ENCODE measurements around the gene DCBLD1. TPM values are rescaled to one million over a fixed set of nuclear protein-coding genes. Genes with fewer than 3 reads are reported as not detected.

Gene DCBLD1
- total and polyA plus RNA-seq, 2 of the 13 experiments (the other 11 are each of a cell fraction or from before 2014, with no cell fraction given), result 23.2 to 41.5 TPM

- TF ChIP-seq NR0B2 (CRISPR knock-in tag; IDR thresholded peaks at IDR 0.05) (no peak), EHMT2 (IDR thresholded peaks at IDR 0.05; ENCODE audit: borderline replicate concordance, low read depth, low read length) (peak; percentile 84; the same call in 1 of the 2 replicates), RAD51 (IDR thresholded peaks at IDR 0.05; ENCODE audit: borderline replicate concordance) (no peak), MYPOP (CRISPR knock-in tag; IDR thresholded peaks at IDR 0.05) (peak; percentile 84; the same call in 1 of the 2 replicates), ZNF225 (CRISPR knock-in tag; IDR thresholded peaks at IDR 0.05) (no peak), ZBTB38 (CRISPR knock-in tag; IDR thresholded peaks at IDR 0.05) (no peak), ZNF441 (CRISPR knock-in tag; IDR thresholded peaks at IDR 0.05; ENCODE audit: borderline replicate concordance) (no peak), TOPORS (CRISPR knock-in tag; IDR thresholded peaks at IDR 0.05) (no peak), GZF1 (CRISPR knock-in tag; IDR thresholded peaks at IDR 0.05) (no peak), KAT8 (CRISPR knock-in tag; IDR thresholded peaks at IDR 0.05) (peak; percentile 91), ATF6 (CRISPR knock-in tag; conservative IDR thresholded peaks at IDR 0.05) (no peak), ZNF703 (CRISPR knock-in tag; IDR thresholded peaks at IDR 0.05; ENCODE audit: borderline replicate concordance) (peak; percentile 64; the same call in 1 of the 2 replicates), ZNF747 (CRISPR knock-in tag; IDR thresholded peaks at IDR 0.05; ENCODE audit: borderline replicate concordance) (no peak), ONECUT2 (CRISPR knock-in tag; IDR thresholded peaks at IDR 0.05) (no peak), ARNT (IDR thresholded peaks at IDR 0.05) (no peak), NBN (conservative IDR thresholded peaks at IDR 0.05) (no peak), NFE2L1 (CRISPR knock-in tag; IDR thresholded peaks at IDR 0.05; ENCODE audit: borderline replicate concordance) (no peak), RBM22 (optimal IDR thresholded peaks at IDR 0.05; ENCODE audit: low read length) (no peak), WIZ (CRISPR knock-in tag; IDR thresholded peaks at IDR 0.05) (no peak), ZNF510 (CRISPR knock-in tag; IDR thresholded peaks at IDR 0.05; ENCODE audit: low read depth) (no peak), ZNF792 (CRISPR knock-in tag; IDR thresholded peaks at IDR 0.05) (peak; percentile 81; the same call in 1 of the 2 replicates), MED13 (CRISPR knock-in tag; IDR thresholded peaks at IDR 0.05) (0 out of 2 replicates have a peak, but pooled peaks have one; percentile 29), ZNF224 (CRISPR knock-in tag; IDR thresholded peaks at IDR 0.05) (no peak), SNAPC5 (CRISPR knock-in tag; IDR thresholded peaks at IDR 0.05; ENCODE audit: borderline replicate concordance) (no peak), ZBTB49 (CRISPR knock-in tag; IDR thresholded peaks at IDR 0.05; ENCODE audit: borderline replicate concordance) (no peak), HNRNPK (IDR thresholded peaks at IDR 0.05; ENCODE audit: low read depth, low read length, poor library complexity, severe bottlenecking) (no peak)
Observed at GRCh38 chr6:117441824-117442264, 40.6 kb upstream of the DCBLD1 start (continued).
